GM12873 (cell line): ENCODE results near the gene RPL13A.

ENCODE experiments used
- TF ChIP-seq, protein P1 (sequence below): IDR thresholded peaks from 2 replicates; pipeline ENCODE4 v1.5.1; 2012; ENCODE audit warnings: low read depth, mild to moderate bottlenecking, moderate library complexity, low read length, control low read depth; ENCODE audit not compliant: insufficient read depth; ENCODE audit errors: missing control alignments

RPL13A gene

DNA sequence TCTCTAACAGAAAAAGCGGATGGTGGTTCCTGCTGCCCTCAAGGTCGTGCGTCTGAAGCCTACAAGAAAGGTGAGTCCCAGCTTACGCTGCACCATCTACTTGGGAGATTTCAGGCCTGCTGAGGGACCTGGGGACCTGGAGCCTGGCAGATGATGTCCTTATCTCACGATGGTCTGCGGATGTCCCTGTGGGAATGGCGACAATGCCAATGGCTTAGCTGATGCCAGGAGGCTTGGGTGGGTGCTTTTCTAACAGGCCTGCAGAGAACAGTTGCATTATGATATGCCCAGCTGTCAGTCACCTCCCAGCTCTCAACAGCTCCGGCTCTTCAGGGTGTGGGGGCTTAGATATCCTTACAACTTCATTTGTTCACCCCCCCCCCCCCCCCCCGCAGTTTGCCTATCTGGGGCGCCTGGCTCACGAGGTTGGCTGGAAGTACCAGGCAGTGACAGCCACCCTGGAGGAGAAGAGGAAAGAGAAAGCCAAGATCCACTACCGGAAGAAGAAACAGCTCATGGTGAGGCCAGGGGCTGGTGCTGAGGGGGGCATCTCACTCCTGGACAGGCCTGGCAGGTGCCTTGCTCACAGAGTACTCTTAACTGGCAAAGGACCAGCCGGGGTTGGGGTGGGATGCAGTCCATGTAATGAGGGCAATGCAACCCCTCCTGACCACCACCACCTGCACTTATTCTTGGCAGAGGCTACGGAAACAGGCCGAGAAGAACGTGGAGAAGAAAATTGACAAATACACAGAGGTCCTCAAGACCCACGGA, 3.8 kb downstream of the RPL13A start:
- TF ChIP-seq, protein P1, sequence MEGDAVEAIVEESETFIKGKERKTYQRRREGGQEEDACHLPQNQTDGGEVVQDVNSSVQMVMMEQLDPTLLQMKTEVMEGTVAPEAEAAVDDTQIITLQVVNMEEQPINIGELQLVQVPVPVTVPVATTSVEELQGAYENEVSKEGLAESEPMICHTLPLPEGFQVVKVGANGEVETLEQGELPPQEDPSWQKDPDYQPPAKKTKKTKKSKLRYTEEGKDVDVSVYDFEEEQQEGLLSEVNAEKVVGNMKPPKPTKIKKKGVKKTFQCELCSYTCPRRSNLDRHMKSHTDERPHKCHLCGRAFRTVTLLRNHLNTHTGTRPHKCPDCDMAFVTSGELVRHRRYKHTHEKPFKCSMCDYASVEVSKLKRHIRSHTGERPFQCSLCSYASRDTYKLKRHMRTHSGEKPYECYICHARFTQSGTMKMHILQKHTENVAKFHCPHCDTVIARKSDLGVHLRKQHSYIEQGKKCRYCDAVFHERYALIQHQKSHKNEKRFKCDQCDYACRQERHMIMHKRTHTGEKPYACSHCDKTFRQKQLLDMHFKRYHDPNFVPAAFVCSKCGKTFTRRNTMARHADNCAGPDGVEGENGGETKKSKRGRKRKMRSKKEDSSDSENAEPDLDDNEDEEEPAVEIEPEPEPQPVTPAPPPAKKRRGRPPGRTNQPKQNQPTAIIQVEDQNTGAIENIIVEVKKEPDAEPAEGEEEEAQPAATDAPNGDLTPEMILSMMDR, result no peak

DNA sequence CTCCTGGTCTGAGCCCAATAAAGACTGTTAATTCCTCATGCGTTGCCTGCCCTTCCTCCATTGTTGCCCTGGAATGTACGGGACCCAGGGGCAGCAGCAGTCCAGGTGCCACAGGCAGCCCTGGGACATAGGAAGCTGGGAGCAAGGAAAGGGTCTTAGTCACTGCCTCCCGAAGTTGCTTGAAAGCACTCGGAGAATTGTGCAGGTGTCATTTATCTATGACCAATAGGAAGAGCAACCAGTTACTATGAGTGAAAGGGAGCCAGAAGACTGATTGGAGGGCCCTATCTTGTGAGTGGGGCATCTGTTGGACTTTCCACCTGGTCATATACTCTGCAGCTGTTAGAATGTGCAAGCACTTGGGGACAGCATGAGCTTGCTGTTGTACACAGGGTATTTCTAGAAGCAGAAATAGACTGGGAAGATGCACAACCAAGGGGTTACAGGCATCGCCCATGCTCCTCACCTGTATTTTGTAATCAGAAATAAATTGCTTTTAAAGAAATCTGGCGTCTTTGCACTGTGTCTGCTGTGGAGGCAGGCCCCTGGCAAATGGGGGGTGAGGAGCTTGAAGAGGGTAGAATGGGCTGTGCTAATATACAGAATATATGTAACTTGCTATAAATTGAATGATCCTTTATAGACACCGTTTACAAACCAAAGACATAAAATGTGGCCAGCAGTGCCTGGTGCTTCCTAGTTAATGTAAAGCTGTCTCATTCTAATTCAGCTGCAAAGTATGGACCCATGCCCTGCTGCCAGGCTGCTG, 4.6 kb downstream of the RPL13A start:
- TF ChIP-seq, protein P1, result no peak

DNA sequence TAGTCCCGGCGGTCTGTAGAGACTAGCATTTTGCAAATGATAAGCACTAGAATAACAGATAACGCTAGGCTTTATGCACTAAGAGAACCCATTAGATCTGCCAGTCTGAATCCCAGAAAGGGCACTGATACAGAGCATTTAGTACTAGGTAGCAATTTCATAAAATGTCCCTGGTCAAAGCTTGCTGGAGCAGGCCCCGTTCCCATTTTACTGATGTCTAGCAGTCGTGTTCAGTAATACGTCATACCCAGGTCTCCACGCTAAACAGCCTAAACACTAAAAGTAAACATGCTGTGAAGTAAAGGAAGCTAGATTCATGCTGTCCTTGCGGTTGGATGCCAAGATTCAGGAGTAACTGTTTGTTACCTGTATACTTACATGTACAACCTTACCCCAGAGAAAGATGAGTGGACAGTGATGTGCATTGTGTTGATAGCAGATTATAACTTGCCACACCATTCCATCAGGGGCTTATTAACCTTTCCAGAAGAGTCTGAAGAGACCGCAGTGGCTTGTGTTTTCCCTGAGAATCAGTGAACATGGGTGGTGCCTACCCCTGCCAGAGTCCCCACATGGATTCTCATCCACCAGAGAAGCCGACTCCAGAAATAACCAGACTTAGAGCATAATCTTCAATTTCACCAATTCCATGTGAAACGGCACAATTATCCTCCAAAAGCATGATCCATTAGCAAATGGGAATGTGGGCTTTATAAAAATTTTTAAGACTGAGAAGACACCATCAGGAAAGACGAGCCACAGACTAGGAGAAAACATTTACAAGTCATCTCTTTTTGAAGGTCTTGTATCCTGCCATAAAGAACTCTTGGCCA, 5.4 kb downstream of the RPL13A start:
- TF ChIP-seq, protein P1, result no peak

DNA sequence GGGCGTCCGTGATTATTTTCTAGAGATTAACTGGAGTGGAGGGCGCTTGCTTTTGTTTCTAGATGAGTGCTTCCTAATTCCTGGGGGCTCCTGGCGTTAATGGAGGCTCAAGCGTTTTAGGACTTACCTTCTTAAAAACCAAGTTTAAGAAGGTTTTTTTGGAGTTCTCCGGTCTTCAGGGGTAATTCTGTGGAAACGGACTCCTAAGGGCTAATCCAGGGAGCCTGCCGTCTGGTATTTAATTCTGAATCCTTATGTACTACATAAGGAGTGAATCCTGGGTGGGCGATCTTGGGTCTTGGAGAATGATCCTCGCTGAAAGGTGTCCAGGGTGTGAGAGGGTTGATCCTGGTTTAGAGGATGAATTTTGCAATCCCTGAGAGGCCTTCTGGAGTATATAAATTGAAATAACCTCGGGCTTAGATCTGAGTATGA, 9.2 kb downstream of the RPL13A start:
- TF ChIP-seq, protein P1, result no peak

DNA sequence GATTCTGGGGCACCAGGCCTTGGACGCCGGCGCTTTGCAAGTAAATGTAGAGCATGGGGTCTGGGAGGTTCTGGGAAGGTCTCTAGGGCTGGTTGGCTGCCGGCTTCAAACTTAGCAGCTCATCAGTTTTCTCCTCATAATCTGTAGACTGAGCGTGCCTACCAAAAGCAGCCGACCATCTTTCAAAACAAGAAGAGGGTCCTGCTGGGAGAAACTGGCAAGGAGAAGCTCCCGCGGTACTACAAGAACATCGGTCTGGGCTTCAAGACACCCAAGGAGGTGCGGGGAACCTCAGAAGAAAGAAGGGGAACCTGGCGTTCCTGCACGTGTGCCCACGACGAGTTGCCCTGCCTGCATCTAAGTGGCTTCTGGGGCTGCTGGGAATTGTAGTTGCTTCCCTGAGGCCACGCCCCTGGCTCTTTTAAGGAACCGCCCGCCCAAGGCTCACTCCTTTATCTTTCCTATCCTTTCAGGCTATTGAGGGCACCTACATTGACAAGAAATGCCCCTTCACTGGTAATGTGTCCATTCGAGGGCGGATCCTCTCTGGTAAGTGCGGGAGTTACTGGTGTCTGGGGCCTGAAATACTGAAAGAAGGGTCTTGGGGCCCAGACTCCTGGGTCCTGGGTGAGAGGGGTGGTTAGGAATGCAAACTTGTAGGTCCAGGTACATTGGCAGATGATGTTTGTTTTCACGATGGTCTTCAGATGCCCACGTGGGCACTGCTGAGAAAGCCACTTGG, 9.8 kb downstream of the RPL13A start:
- TF ChIP-seq, protein P1, result no peak

DNA sequence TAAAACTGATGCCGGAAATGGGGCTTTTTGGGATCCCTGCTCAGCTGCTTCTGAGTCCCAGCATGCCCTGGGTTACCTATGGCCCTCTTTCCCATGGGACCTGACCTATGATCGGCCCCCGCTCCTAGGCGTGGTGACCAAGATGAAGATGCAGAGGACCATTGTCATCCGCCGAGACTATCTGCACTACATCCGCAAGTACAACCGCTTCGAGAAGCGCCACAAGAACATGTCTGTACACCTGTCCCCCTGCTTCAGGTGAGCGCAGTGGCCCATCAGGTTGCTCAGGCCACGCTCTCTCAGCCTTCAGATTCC, 10.3 kb downstream of the RPL13A start:
- TF ChIP-seq, protein P1, result no peak

DNA sequence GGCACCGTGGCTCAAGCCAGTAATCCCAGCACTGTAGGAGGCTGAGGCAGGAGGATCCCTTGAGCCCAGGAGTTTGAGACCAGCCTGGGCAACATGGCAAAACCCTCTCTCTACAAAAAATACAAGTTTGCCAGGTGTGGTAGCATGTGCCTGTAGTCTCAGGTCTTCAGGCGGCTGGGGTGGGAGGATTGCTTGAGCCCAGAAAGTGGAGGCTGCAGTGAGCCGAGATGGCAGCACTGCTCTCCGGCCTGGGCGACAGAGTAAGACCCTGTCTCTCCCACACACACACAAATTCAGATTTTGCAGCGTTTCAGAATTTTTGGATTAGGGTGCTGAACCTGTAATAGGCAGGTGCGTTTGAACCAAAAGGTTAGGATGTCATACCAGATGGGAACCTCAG, 11.1 kb downstream of the RPL13A start:
- TF ChIP-seq, protein P1, result no peak
